ENCODE results near the gene CDKN1C.

GRCh38 chr11:2838091-2838490 lies 47.5 kb downstream of the CDKN1C start:
- TF ChIP-seq ELF4 (IDR thresholded peaks at IDR 0.05) (no peak), BHLHE40 (IDR thresholded peaks at IDR 0.05; ENCODE audit: borderline replicate concordance) (no peak), FOXA1 (IDR thresholded peaks at IDR 0.05) (no peak), HDGF (IDR thresholded peaks at IDR 0.05; ENCODE audit: borderline replicate concordance) (no peak), CTBP1 (IDR thresholded peaks at IDR 0.05; ENCODE audit: borderline replicate concordance) (no peak)

Data from HEK293T (cell line).